ENCODE data around the gene CD14. TPM values are rescaled to one million over a fixed set of nuclear protein-coding genes. Genes with fewer than 3 reads are reported as not detected.

Gene CD14
- total RNA-seq, 1 experiment from 2014 or later: 0.13 TPM

GRCh38 chr5:140633501-140633900, 526 bp upstream of the CD14 start:
- H3K79me1 ChIP-seq (ENCODE audit: insufficient read depth, low read depth, low read length, poor library complexity, severe bottlenecking): no peaks in the 10 kb centered on the region
- no peaks in the 10 kb centered on the region for H3K27me3 ChIP-seq (ENCODE audit: insufficient read depth, low read length)
- no peak overlapping the region for H3T11ph ChIP-seq (ENCODE audit: low read length)
- H3K56ac ChIP-seq (ENCODE audit: insufficient read length, low read depth, low read length): no peak overlapping the region
- no peak overlapping the region for H3K27ac ChIP-seq (ENCODE audit: insufficient read length, low read depth, low read length)
- Mint-ChIP-seq H3K27ac (no peak overlapping the region), H3K36me3 (ENCODE audit: insufficient read depth in 1 of 3, low read depth in 3 of 3) (peaks cover 0 to 5% (median 0%) of the 10 kb centered on the region in 3 experiments; a peak in 1 of 7 replicates), H3K4me1 (peaks cover 8 to 9% of the 10 kb centered on the region in 2 experiments), H3K27me3 (ENCODE audit: low read depth) (peaks cover 5% of the 10 kb centered on the region), H3K9me3 (peaks cover 20 to 25% of the 10 kb centered on the region in 2 experiments), H3K4me3 (no peak overlapping the region)
- H3K9me3 ChIP-seq (ENCODE audit: control insufficient read depth, low read depth, low read length): peaks cover 10% of the 10 kb centered on the region
- no peak overlapping the region for H2BK15ac ChIP-seq (ENCODE audit: low read depth, low read length)
- no peak overlapping the region for H2BK12ac ChIP-seq (ENCODE audit: insufficient read length, low read depth, low read length)
- no peaks in the 10 kb centered on the region for H3K23me2 ChIP-seq (ENCODE audit: insufficient read length, low read depth, low read length, poor library complexity, severe bottlenecking)
- no peak overlapping the region for H2AFZ ChIP-seq (ENCODE audit: low read length)
- H3K14ac ChIP-seq (ENCODE audit: insufficient read depth, low read length): no peak overlapping the region
- TF ChIP-seq, protein P1, sequence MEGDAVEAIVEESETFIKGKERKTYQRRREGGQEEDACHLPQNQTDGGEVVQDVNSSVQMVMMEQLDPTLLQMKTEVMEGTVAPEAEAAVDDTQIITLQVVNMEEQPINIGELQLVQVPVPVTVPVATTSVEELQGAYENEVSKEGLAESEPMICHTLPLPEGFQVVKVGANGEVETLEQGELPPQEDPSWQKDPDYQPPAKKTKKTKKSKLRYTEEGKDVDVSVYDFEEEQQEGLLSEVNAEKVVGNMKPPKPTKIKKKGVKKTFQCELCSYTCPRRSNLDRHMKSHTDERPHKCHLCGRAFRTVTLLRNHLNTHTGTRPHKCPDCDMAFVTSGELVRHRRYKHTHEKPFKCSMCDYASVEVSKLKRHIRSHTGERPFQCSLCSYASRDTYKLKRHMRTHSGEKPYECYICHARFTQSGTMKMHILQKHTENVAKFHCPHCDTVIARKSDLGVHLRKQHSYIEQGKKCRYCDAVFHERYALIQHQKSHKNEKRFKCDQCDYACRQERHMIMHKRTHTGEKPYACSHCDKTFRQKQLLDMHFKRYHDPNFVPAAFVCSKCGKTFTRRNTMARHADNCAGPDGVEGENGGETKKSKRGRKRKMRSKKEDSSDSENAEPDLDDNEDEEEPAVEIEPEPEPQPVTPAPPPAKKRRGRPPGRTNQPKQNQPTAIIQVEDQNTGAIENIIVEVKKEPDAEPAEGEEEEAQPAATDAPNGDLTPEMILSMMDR (conservative IDR thresholded peaks at IDR 0.05): no peak
- no peak for DNase-seq
- no CpG with 5 or more reads among the region's 2 CpGs for WGBS (ENCODE audit: extremely low coverage, insufficient read length, low lambda C conversion rate)
- H2BK20ac ChIP-seq (ENCODE audit: low read depth, low read length, poor library complexity, severe bottlenecking): no peak overlapping the region
- H2BK5ac ChIP-seq (ENCODE audit: insufficient read length, low read length): no peak overlapping the region
- no peak overlapping the region for H3K23ac ChIP-seq (ENCODE audit: insufficient read length, low read depth, low read length)
- H3K4me2 ChIP-seq (ENCODE audit: insufficient read depth, insufficient read length, low read length): no peak overlapping the region
- H4K5ac ChIP-seq (ENCODE audit: insufficient read length, low read depth, low read length): no peak overlapping the region
- H2BK120ac ChIP-seq (ENCODE audit: low read depth, low read length, poor library complexity, severe bottlenecking): no peak overlapping the region
- no peaks in the 10 kb centered on the region for H3K4me1 ChIP-seq (ENCODE audit: insufficient read depth, low read length)
- H4K20me1 ChIP-seq (ENCODE audit: control insufficient read depth, insufficient read depth, insufficient read length): no peaks in the 10 kb centered on the region
- H4K8ac ChIP-seq (replicated peaks; ENCODE audit: insufficient read length, low read depth, low read length): no peak overlapping the region
- H3K4ac ChIP-seq (ENCODE audit: low read depth, low read length): no peak overlapping the region
- no peak overlapping the region for H3K18ac ChIP-seq (ENCODE audit: insufficient read length, low read depth, low read length)
- H3K79me2 ChIP-seq (ENCODE audit: insufficient read depth, low read length): no peaks in the 10 kb centered on the region
- H3K9ac ChIP-seq (ENCODE audit: extremely low read depth, insufficient read length, low read length): no peak overlapping the region
- H2AK5ac ChIP-seq (ENCODE audit: insufficient read length, low read length): no peak overlapping the region
- H4K91ac ChIP-seq (ENCODE audit: insufficient read length, low read depth, low read length): no peak overlapping the region

Data from H9 (cell line).